ACHN (cell line): ENCODE results near the gene ZNF107.
A peak's percentile ranks its signal among the peaks of the same experiment; 100 is the strongest.

Experiments
- DNase-seq: peaks from one replicate; pipeline ENCODE4 v3.0.0-alpha.2; 2015
- in situ Hi-C: cut with HindIII; loops from 2 replicates; pipeline ENCODE4 v1.10.0; 2017; ENCODE audit warnings: low sequenced_read_pairs, low pct_ligation_motif_present, low pct_unique_long_range_greater_than_20kb

Gene ZNF107

GRCh38 chr7:64665980-64666662, at the start of gene ZNF107:
TSS of gene ZNF107 (plus strand) at chr7:64666133. CDS start at chr7:64666283, 150 bp downstream.
- in situ Hi-C loops, result no loop called here

GRCh38 chr7:64618785-64619456, 47.0 kb upstream of the ZNF107 start:
- DNase-seq, result peak; percentile 74
- in situ Hi-C loops, result no loop called here

More at GRCh38 chr7:64665980-64666662, at the start of gene ZNF107:
- peak; percentile 98 for DNase-seq

- no peak for DNase-seq
- in situ Hi-C loops, result no loop called here
These were observed 46.2 kb upstream of the ZNF107 start for GRCh38 chr7:64619705-64620104.

DNA sequence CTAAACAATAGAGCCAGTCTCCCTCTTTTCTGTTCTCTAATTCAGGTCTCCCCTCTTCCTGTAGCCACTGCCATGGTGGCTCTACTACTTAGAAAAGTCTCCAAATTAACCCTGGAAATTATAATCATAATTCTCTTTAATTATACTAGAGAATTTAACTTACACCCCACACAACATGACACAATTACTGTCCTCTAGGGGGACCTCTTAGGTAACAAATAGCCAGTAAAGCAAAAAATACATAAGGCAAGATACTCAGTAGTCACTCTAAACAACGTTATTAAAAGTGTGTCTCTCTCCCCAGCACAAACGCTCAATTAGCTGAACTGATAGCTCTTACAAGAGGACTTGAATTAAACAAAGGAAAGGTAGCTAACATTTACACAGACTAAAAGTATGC, 44.3 kb upstream of the ZNF107 start:
- no peak for DNase-seq
- in situ Hi-C loops, result no loop called here

GRCh38 chr7:64625114-64626082, 40.5 kb upstream of the ZNF107 start:
- peak; percentile 38 for DNase-seq
- in situ Hi-C loops, result no loop called here

GRCh38 chr7:64626083-64626469, 39.9 kb upstream of the ZNF107 start:
- in situ Hi-C loops, result no loop called here
- DNase-seq, result no peak

DNA sequence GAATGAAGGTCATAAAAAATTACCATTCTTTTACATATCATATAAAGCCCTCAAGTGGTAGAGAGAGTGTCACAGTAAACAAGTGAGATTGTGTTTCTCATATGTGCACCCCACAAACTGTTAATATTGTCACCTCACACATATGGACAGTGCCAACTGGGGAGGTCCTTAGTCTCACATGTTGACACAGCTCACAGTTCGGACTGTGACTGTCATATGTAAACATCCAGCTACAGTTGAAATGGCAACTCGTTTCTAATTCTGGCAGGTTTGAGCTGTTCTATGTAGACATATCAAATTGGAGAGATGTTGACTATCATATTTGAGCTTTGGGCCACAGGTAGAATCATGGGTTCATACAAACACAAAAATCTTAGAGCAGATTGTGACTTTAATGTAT, 39.4 kb upstream of the ZNF107 start:
- no peak for DNase-seq
- in situ Hi-C loops, result no loop called here

DNA sequence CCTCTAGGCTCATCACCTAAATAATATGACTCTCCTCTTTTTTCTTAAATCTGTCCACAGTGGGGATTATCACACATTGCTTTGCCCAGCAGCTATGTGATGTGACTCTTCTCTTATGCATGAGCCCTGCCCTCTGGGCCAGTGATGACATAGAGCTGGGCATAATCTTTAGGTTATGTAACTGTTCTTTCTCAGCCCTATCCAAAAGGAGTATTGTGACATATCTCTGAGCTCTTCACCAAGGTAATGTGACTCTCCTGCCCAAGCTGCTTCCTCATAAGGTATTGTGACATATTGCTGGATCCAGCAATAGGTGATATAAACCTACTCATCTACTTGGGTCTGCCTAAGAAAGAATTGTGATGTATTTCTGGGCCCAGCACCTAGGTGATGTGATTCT, 37.7 kb upstream of the ZNF107 start:
- no peak for DNase-seq
- in situ Hi-C loops, result no loop called here

DNA sequence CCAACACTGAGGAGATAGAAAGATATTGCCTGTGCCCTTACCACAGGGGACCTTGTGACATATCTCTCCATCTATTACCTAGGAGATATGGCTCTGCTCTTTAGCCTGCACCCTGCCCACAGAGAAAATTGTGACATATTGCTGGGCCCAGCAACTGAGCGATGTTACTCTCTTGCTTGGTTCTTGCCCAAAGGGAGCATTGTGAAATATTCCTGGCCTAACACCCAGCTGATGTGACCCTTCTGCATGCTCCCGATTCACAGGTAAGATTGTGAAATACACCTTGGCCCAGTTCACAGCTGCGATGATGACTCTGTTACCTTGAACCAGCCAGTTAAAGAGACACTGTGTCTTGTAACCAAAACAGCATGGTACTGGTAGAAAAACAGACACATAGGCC, 37.2 kb upstream of the ZNF107 start:
- in situ Hi-C loops, result no loop called here
- DNase-seq, result no peak

DNA sequence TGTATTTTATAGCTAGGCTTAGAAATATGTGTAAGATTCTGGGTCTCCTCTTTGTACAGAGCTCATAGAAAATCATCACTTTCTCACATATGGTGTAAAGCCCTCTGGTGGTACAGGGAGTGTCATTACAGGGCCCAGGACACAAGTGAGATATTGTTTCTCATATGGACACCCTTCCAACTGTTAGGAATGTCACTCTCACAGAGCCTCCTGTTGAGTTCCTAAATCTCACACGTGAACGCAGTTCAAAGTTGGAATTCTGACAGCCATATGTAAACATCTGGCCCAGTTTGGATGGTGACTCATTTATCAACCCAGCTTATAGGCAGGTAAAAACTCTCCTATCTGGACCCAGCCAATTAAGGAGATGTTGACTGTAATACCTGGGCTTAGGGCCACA, 35.4 kb upstream of the ZNF107 start:
- peak; percentile 27 for DNase-seq
- in situ Hi-C loops, result no loop called here

DNA sequence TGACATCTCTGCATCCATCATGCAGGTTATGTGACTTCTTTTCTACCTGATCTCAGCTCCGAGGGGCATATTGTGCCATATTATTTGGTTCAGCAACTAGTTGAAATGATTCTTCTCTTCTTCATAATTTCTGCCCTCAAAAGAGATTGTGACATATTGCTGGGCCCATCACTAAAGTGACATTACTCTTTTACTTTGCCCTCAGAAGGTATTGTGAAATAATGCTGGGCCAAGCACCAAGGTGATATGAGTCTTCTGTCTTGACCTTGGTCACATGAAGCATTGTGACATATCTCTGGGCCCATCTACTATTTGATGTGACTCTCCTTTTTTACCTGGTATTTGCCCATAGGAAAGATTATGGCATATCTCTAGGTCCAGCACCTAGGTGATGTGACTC, 33.9 kb upstream of the ZNF107 start:
- no peak for DNase-seq
- in situ Hi-C loops, result no loop called here

- no peak for DNase-seq
- in situ Hi-C loops, result no loop called here
These were observed 32.5 kb upstream of the ZNF107 start for GRCh38 chr7:64633401-64633800.

- no peak for DNase-seq
- in situ Hi-C loops, result no loop called here
These were observed 31.4 kb upstream of the ZNF107 start for GRCh38 chr7:64634406-64635062.

DNA sequence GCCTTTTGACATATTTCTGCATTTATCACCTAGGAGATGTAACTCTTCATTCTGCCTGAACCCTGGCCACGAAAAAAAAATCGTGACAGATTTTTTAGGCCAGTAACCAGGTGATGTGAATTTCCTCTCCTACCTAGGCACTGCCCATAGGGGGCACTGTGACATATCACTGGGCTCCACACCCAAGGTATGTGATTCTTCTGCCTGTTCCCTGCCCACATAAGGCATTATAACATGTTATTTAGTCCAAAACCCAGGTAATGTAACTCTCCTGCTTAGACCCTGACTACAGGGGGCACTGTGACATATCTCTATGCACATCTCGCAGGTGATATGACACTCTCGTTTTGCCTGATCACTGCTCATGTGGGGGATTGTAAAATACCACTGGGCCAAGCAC, 29.5 kb upstream of the ZNF107 start:
- in situ Hi-C loops, result no loop called here
- no peak for DNase-seq

DNA sequence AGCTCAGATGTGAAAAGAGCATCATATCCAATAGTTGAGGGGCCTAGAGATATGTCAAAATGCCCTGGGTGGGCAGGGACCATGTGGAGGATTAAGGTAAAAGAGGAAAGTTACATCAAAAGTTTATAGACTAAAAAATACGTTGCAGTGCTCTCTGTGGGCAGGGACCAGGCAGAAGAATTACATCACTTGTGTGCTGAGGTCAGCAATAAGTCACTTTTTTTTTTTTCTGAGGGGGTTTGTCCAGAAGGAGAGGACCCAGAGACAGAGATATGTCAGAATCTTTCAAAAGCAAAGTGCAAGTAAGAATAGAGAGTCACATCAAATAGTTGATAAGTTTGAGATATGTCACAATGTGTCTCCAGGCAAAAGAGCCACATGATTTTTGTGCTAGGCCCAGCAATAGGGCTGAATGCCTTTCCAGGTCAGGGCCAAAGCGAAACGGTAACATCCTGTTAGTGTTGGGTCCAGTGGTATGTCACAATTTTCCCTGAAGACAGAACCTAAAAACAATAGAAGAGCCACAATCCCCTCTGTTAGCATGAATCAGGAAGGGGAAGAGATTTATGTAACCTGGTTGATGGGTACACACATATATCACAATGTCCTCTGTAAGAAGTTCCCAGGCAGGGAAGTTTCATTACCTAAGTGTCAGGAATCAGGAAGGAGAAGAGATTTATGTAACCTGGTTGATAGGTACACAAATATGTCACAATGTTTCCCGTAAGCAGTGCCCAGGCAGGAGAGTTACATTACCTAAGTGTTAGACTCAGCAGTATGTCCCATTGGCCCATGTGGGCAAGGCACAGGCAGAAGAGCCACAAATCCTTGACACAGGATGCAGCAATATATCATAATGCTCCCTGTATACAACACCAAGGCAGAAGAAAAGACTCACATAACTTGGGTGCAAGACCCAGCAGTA, 28.1 kb upstream of the ZNF107 start:
- no peak for DNase-seq
- in situ Hi-C loops, result no loop called here

- in situ Hi-C loops, result no loop called here
- no peak for DNase-seq
These were observed 27.1 kb upstream of the ZNF107 start for GRCh38 chr7:64638822-64639221.

- DNase-seq, result no peak
- in situ Hi-C loops, result no loop called here
These were observed 26.5 kb upstream of the ZNF107 start for GRCh38 chr7:64639267-64640001.
